ENCODE results near the gene USP10. TPM values are rescaled to one million over a fixed set of nuclear protein-coding genes. Genes with fewer than 3 reads are reported as not detected.

Gene USP10
- total RNA-seq, 1 donor from 2014 or later, result 107 TPM

GRCh38 chr16:84780544-84781376 lies 81.0 kb downstream of the USP10 start:
- no peak overlapping the region for H3K27ac ChIP-seq (ENCODE audit: low read depth, low read length)
- Mint-ChIP-seq H3K27me3 (ENCODE audit: low read depth, unreplicated experiment) (no peaks in the 10 kb centered on the region), H3K27ac (ENCODE audit: unreplicated experiment) (peak overlapping the region; percentile 67), H3K4me1 (ENCODE audit: low read depth, unreplicated experiment) (no peaks in the 10 kb centered on the region), H3K4me3 (ENCODE audit: unreplicated experiment) (no peak overlapping the region), H3K9me3 (ENCODE audit: unreplicated experiment) (no peaks in the 10 kb centered on the region), H3K36me3 (ENCODE audit: low read depth, unreplicated experiment) (peaks cover 22% of the 10 kb centered on the region)
- no peak overlapping the region for H3K4me2 ChIP-seq (ENCODE audit: low read length)
- no peaks in the 10 kb centered on the region for H3K9me3 ChIP-seq (ENCODE audit: insufficient read depth, low read depth, low read length)
- H3K4me3 ChIP-seq (ENCODE audit: insufficient read depth, low read depth, low read length), result no peak overlapping the region
- H4K20me1 ChIP-seq (ENCODE audit: insufficient read depth, low read length), result no peaks in the 10 kb centered on the region
- peaks cover 1% of the 10 kb centered on the region for H3K4me1 ChIP-seq (ENCODE audit: insufficient read depth, low read length)
- no peaks in the 10 kb centered on the region for H3K79me2 ChIP-seq (ENCODE audit: insufficient read depth, low read length)
- H3K36me3 ChIP-seq (ENCODE audit: insufficient read depth, low read length), result peaks cover 25% of the 10 kb centered on the region
- H3K27me3 ChIP-seq (ENCODE audit: insufficient read depth, low read length), result no peaks in the 10 kb centered on the region
- no peak overlapping the region for H2AFZ ChIP-seq (ENCODE audit: low read depth, low read length)
- TF ChIP-seq EZH2 (IDR thresholded peaks at IDR 0.05; ENCODE audit: insufficient read depth, low read length) (no peak), CTCF (IDR thresholded peaks at IDR 0.05; ENCODE audit: insufficient read depth, low read depth, low read length) (no peak)
- no peak for DNase-seq (ENCODE audit: low read depth)
- no peak for FAIRE-seq
- H3K9ac ChIP-seq (ENCODE audit: low read length), result no peak overlapping the region

GRCh38 chr16:84782846-84783245 lies 83.0 kb downstream of the USP10 start:
- Histone ChIP-seq H3K79me2 (ENCODE audit: insufficient read depth, low read length) (no peaks in the 10 kb centered on the region), H3K36me3 (ENCODE audit: insufficient read depth, low read length) (peaks cover 10% of the 10 kb centered on the region), H3K9ac (ENCODE audit: low read length) (no peak overlapping the region), H3K27ac (ENCODE audit: low read depth, low read length) (no peak overlapping the region), H2AFZ (ENCODE audit: low read depth, low read length) (no peak overlapping the region), H3K4me2 (ENCODE audit: low read length) (no peak overlapping the region), H3K27me3 (ENCODE audit: insufficient read depth, low read length) (no peaks in the 10 kb centered on the region), H4K20me1 (ENCODE audit: insufficient read depth, low read length) (no peaks in the 10 kb centered on the region), H3K4me1 (ENCODE audit: insufficient read depth, low read length) (peaks cover 11% of the 10 kb centered on the region), H3K4me3 (ENCODE audit: insufficient read depth, low read depth, low read length) (no peak overlapping the region), H3K9me3 (ENCODE audit: insufficient read depth, low read depth, low read length) (no peaks in the 10 kb centered on the region)
- H3K9me3 Mint-ChIP-seq (ENCODE audit: unreplicated experiment), result peaks cover under 1% of the 10 kb centered on the region
- H3K27ac Mint-ChIP-seq (ENCODE audit: unreplicated experiment), result no peak overlapping the region
- no peaks in the 10 kb centered on the region for H3K27me3 Mint-ChIP-seq (ENCODE audit: low read depth, unreplicated experiment)
- FAIRE-seq, result no peak
- peaks cover 17% of the 10 kb centered on the region for H3K36me3 Mint-ChIP-seq (ENCODE audit: low read depth, unreplicated experiment)
- TF ChIP-seq CTCF (IDR thresholded peaks at IDR 0.05; ENCODE audit: insufficient read depth, low read depth, low read length), result no peak
- no peak for TF ChIP-seq EZH2 (IDR thresholded peaks at IDR 0.05; ENCODE audit: insufficient read depth, low read length)
- no peak for DNase-seq (ENCODE audit: low read depth)
- H3K4me3 Mint-ChIP-seq (ENCODE audit: unreplicated experiment), result no peak overlapping the region
- H3K4me1 Mint-ChIP-seq (ENCODE audit: low read depth, unreplicated experiment), result peaks cover 2% of the 10 kb centered on the region
